Bone marrow (tissue), 2 donors: ENCODE results near the gene RYK.

Source experiments
- DNase-seq, 2 donors: peaks; one replicate each; lab custom pipeline; 2025; lab: John Stamatoyannopoulos, UW

The RYK gene

GRCh38 chr3:134148534-134148933, 102.1 kb downstream of the RYK start:
- DNase-seq = no peak

- no peak for DNase-seq
Observed at GRCh38 chr3:134147411-134147810, 103.2 kb downstream of the RYK start.

GRCh38 chr3:134146666-134147065, 104.0 kb downstream of the RYK start:
- DNase-seq = no peak

- no peak for DNase-seq
Observed at GRCh38 chr3:134145183-134145582, 105.5 kb downstream of the RYK start.

GRCh38 chr3:134144694-134145093, 106.0 kb downstream of the RYK start:
- DNase-seq = no peak

GRCh38 chr3:134143828-134144401, 106.7 kb downstream of the RYK start:
- DNase-seq = no peak

GRCh38 chr3:134136604-134137003, 114.1 kb downstream of the RYK start:
- DNase-seq = no peak

- no peak for DNase-seq
Observed at GRCh38 chr3:134134698-134135415, 115.8 kb downstream of the RYK start.

- no peak for DNase-seq
Observed at GRCh38 chr3:134134240-134134639, 116.4 kb downstream of the RYK start.

- no peak for DNase-seq
Observed at GRCh38 chr3:134132961-134133360, 117.7 kb downstream of the RYK start.

GRCh38 chr3:134126153-134126552, 124.5 kb downstream of the RYK start:
- no peak for DNase-seq

GRCh38 chr3:134114726-134115125, 135.9 kb downstream of the RYK start:
- no peak for DNase-seq

- DNase-seq = no peak
Observed at GRCh38 chr3:134111616-134112015, 139.0 kb downstream of the RYK start.

GRCh38 chr3:134110963-134111362, 139.7 kb downstream of the RYK start:
- DNase-seq = no peak
